AG10803 (cell line): ENCODE results near the gene WNT9A.

Experiments used
- DNase-seq: peaks from one replicate; pipeline ENCODE4 v3.0.0; 2010; ENCODE audit warnings: low read depth
- H3K4me3 ChIP-seq: 2 replicates; pipeline ENCODE4 v1.5.1; 2011; ENCODE audit warnings: mild to moderate bottlenecking, low read length, control low read depth
- CTCF ChIP-seq: conservative IDR thresholded peaks from 2 replicates; pipeline ENCODE4 v1.5.1; 2011; ENCODE audit warnings: mild to moderate bottlenecking, low read length, control low read depth, inconsistent platforms

Gene WNT9A

DNA sequence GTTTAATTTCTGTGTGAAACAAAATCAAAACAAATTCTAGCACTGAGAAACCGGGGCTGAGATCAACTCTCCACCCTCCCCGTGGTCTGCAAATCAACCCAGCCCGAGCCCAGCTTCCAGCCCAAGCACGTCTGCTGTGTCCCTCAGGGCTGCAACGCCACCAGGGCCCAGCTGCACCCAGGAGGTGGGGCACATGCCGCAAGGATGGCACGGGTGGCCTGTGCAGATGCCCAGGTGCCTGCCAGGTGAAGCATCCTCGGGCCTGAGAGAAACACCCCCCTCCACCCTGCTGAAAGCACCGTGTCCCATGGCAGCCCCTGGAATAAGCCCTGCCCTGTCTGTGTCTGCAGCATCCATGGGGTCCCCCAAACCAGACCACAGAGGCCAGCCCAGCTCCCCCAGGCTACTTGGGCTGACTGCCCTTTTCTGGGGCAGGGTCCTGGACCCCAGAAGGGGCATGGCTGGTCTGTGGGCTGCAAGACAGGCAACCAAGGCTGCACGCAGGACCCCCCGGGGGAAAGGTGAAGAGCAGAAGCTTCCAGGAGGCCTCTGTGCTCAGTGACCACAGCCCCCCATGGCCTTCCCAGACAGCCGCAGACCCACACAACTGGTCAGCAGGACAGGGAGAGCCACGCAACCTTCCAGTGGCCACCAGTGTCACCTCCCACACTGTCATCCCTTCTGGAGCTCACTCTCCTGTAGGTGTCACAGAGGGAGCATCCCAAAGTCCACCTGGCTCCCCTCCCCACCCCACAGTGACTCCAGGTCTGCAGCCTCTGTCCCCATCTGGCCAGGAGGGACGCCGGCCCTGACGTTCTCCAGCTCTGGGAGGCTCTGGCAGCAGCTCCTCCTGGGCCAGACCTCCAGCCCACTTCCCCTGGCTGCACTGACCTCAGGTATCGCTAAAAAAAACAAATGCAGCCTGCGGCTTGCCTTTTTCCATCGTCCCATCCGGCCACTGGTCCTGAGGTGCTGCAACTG, 7.7 kb downstream of the WNT9A start:
- DNase-seq, result no peak
- H3K4me3 ChIP-seq, result no peak overlapping the region
- no peak for TF ChIP-seq CTCF

GRCh38 chr1:227938911-227939790, 8.6 kb downstream of the WNT9A start:
- no peak for TF ChIP-seq CTCF
- DNase-seq, result no peak
- no peak overlapping the region for H3K4me3 ChIP-seq

- H3K4me3 ChIP-seq, result no peak overlapping the region
- TF ChIP-seq CTCF, result no peak
- DNase-seq, result no peak
Observed at GRCh38 chr1:227938276-227938675, 9.5 kb downstream of the WNT9A start.

DNA sequence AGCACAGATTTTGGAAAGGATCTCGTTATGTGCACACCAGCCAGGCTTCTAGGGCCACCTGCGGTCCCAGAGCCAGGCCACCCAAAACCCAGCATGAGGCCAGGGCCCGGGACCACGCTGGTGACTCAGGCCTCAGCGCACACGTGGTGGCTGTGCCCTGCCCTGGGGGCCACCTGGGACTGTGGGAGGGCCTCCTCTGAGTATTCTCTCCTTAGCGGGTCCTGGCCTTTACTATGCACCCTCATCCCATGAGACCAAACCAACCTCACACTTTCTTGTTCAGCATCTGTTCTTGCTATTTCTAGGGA, 9.9 kb downstream of the WNT9A start:
- TF ChIP-seq CTCF, result no peak
- no peak overlapping the region for H3K4me3 ChIP-seq
- DNase-seq, result no peak

GRCh38 chr1:227937031-227937837, 10.5 kb downstream of the WNT9A start:
- DNase-seq, result no peak

GRCh38 chr1:227935826-227936225, 11.9 kb downstream of the WNT9A start:
- no peak for DNase-seq
- H3K4me3 ChIP-seq, result no peak overlapping the region
- TF ChIP-seq CTCF, result no peak

More at GRCh38 chr1:227937031-227937837, 10.5 kb downstream of the WNT9A start:
- TF ChIP-seq CTCF, result no peak
- H3K4me3 ChIP-seq, result no peak overlapping the region
